SK-N-SH (cell line): ENCODE results near the gene TTC39A. TPM values are rescaled to one million over a fixed set of nuclear protein-coding genes. Genes with fewer than 3 reads are reported as not detected.

Source experiments
- CTCF ChIA-PET: fragments of 300-600, 350-600 bp; formaldehyde crosslinking; extraction: SDS; loops from one replicate; lab custom pipeline; 2021; lab: Yijun Ruan, JAX
- POLR2A ChIA-PET: fragments of 350-600 bp; sonication (Branson Sonifier 250); formaldehyde crosslinking; extraction: SDS; loops from one replicate; lab custom pipeline; 2020; ENCODE audit warnings: antibody characterized with exemption, inconsistent platforms; lab: Yijun Ruan, JAX
- DNase-seq: peaks from one replicate; pipeline ENCODE4 v3.0.0; 2012
- H2AFZ ChIP-seq: fragments of 200-600 bp; sonication (generic); 2 replicates; pipeline ENCODE4 v1.8.1; 2016; ENCODE audit warnings: antibody characterized with exemption, mild to moderate bottlenecking, low read depth
- H3F3A ChIP-seq: fragments of 200-600 bp; sonication (generic); replicated peaks from 2 replicates; pipeline ENCODE3; 2016; ENCODE audit warnings: antibody characterized with exemption, mild to moderate bottlenecking; ENCODE audit not compliant: insufficient read depth
- H3K27ac ChIP-seq, 2 experiments: fragments of 200-500 bp in 1 of 2; fragments of 200-600 bp in 1 of 2; sonication (Bioruptor generic) in 1 of 2; sonication (generic), shearing (Covaris generic) in 1 of 2; 2 replicates each; pipeline versions ENCODE4 v1.5.1 to v1.6.1; 2014 to 2016; ENCODE audit warnings: low read depth in 2 of 2, inconsistent platforms in 1 of 2, low read length in 1 of 2, mild to moderate bottlenecking in 1 of 2, mixed read lengths in 1 of 2
- H3K27me3 ChIP-seq: fragments of 200-600 bp; sonication (generic), shearing (Covaris generic); 2 replicates; pipeline ENCODE4 v1.6.1; 2016; ENCODE audit warnings: mixed run types; ENCODE audit not compliant: insufficient read depth
- H3K36me3 ChIP-seq, 2 experiments: fragments of 200-500 bp in 1 of 2; fragments of 200-600 bp in 1 of 2; sonication (Bioruptor generic) in 1 of 2; sonication (generic) in 1 of 2; replicated peaks in 1 of 2; 2 replicates each; pipeline versions ENCODE3 to v1.5.1; 2014 to 2016; ENCODE audit warnings: low read length in 1 of 2, mild to moderate bottlenecking in 1 of 2; ENCODE audit not compliant: insufficient read depth in 2 of 2, control insufficient read depth in 1 of 2
- H3K4me1 ChIP-seq, 2 experiments: fragments of 200-500 bp in 1 of 2; fragments of 200-600 bp in 1 of 2; sonication (Bioruptor generic) in 1 of 2; sonication (generic), shearing (Covaris generic) in 1 of 2; 2 replicates each; pipeline versions ENCODE4 v1.5.1 to v1.6.1; 2014 to 2016; ENCODE audit warnings: low read depth in 1 of 2, low read length in 1 of 2, mixed run types in 1 of 2; ENCODE audit not compliant: insufficient read depth in 2 of 2, control insufficient read depth in 1 of 2
- H3K4me2 ChIP-seq: fragments of 200-600 bp; sonication (generic), shearing (Covaris generic); 2 replicates; pipeline ENCODE4 v1.6.1; 2017; ENCODE audit warnings: mixed run types
- H3K4me3 ChIP-seq, 2 experiments: fragments of 200-500 bp in 1 of 2; fragments of 200-600 bp in 1 of 2; sonication (Bioruptor generic) in 1 of 2; sonication (generic), shearing (Covaris generic) in 1 of 2; 2 replicates each; pipeline versions ENCODE4 v1.5.1 to v1.8.1; 2014 to 2016; ENCODE audit warnings: low read depth in 2 of 2, inconsistent platforms in 1 of 2, low read length in 1 of 2, mild to moderate bottlenecking in 1 of 2, mixed read lengths in 1 of 2, moderate library complexity in 1 of 2
- H3K79me2 ChIP-seq: fragments of 200-600 bp; sonication (generic); 2 replicates; pipeline ENCODE4 v1.8.1; 2017; ENCODE audit warnings: mild to moderate bottlenecking; ENCODE audit not compliant: insufficient read depth
- H3K9ac ChIP-seq: fragments of 200-600 bp; sonication (generic); 2 replicates; pipeline ENCODE4 v1.6.1; 2017; ENCODE audit warnings: mixed run types
- H3K9me2 ChIP-seq: fragments of 200-600 bp; sonication (generic); 2 replicates; pipeline ENCODE4 v1.6.1; 2017; ENCODE audit warnings: mixed run types
- H3K9me3 ChIP-seq: fragments of 200-600 bp; sonication (generic); 2 replicates; pipeline ENCODE4 v1.6.1; 2017; ENCODE audit warnings: mixed run types, mild to moderate bottlenecking, moderate library complexity
- H4K20me1 ChIP-seq: fragments of 200-600 bp; sonication (generic); 2 replicates; pipeline ENCODE4 v1.6.1; 2017; ENCODE audit warnings: mild to moderate bottlenecking, mixed run types; ENCODE audit not compliant: insufficient read depth
- CHD2 ChIP-seq: fragments of 150-350 bp; IDR thresholded peaks from 2 replicates; pipeline ENCODE4 v1.6.1; 2018; ENCODE audit warnings: low read length; ENCODE audit not compliant: partially characterized antibody
- EP300 ChIP-seq, 2 experiments: IDR thresholded peaks; 2 replicates each; pipeline versions ENCODE4 v1.4.0 to v1.6.1; 2012; ENCODE audit warnings: borderline replicate concordance in 1 of 2, low read depth in 1 of 2, low read length in 1 of 2
- FOXJ3 ChIP-seq: sonication (generic); formaldehyde crosslinking; IDR thresholded peaks from 2 replicates; pipeline ENCODE4 v1.5.1; 2020; ENCODE audit warnings: mild to moderate bottlenecking, missing genetic modification reagents
- GABPA ChIP-seq: IDR thresholded peaks from 2 replicates; pipeline ENCODE4 v1.4.0; 2012; ENCODE audit warnings: low read depth, mild to moderate bottlenecking
- IRF3 ChIP-seq: fragments of 150-350 bp; IDR thresholded peaks from 2 replicates; pipeline ENCODE4 v1.6.1; 2016; ENCODE audit warnings: mild to moderate bottlenecking, low read depth, low read length
- JUND ChIP-seq: IDR thresholded peaks from 2 replicates; pipeline ENCODE4 v1.4.0; 2012
- NFIC ChIP-seq: IDR thresholded peaks from 2 replicates; pipeline ENCODE4 v1.4.0; 2012; ENCODE audit warnings: borderline replicate concordance
- NRF1 ChIP-seq: IDR thresholded peaks from 2 replicates; pipeline ENCODE4 v1.6.1; 2012; ENCODE audit warnings: low read depth, mild to moderate bottlenecking, low read length
- POLR2AphosphoS5 ChIP-seq: IDR thresholded peaks from 2 replicates; pipeline ENCODE4 v1.6.1; 2012; ENCODE audit warnings: low read depth, low read length
- RXRA ChIP-seq: IDR thresholded peaks from 2 replicates; pipeline ENCODE4 v1.4.0; 2012; ENCODE audit warnings: low read depth, mild to moderate bottlenecking, borderline replicate concordance
- SMC3 ChIP-seq: IDR thresholded peaks from 2 replicates; pipeline ENCODE4 v1.6.1; 2012; ENCODE audit warnings: low read depth, low read length, improper control_type of control experiment
- TAF1 ChIP-seq: IDR thresholded peaks from 2 replicates; pipeline ENCODE4 v1.6.1; 2012; ENCODE audit warnings: low read depth, mild to moderate bottlenecking, low read length, moderate library complexity, borderline replicate concordance
- TCF12 ChIP-seq: IDR thresholded peaks from 2 replicates; pipeline ENCODE4 v1.4.0; 2012
- TEAD4 ChIP-seq: IDR thresholded peaks from 2 replicates; pipeline ENCODE4 v1.4.0; 2012; ENCODE audit warnings: mild to moderate bottlenecking, borderline replicate concordance; ENCODE audit not compliant: insufficient read depth
- YY1 ChIP-seq: IDR thresholded peaks from 2 replicates; pipeline ENCODE4 v1.4.0; 2012; ENCODE audit warnings: low read depth, mild to moderate bottlenecking
- WGBS: methylation state at CpG from one replicate; pipeline ENCODE4 v1.1.6; 2017; ENCODE audit warnings: low lambda C conversion rate; 5-methylcytosine and 5-hydroxymethylcytosine counted together
- polyA plus RNA-seq, 3 experiments: library from polyadenylated mRNA; depleted of rRNA; stranded (reverse); fragments of >200 nt; gene quantifications; 2 replicates each; pipeline ENCODE4 v1.2.3, GENCODE V29; 2012
- TF ChIP-seq, protein P1 (sequence below): fragments of 150-350 bp; IDR thresholded peaks from 2 replicates; pipeline ENCODE4 v1.6.1; 2017; ENCODE audit warnings: antibody characterized with exemption, low read length, low read depth, borderline replicate concordance
- TF ChIP-seq, protein P2 (sequence below): IDR thresholded peaks from 2 replicates; pipeline ENCODE4 v1.6.1; 2012; ENCODE audit warnings: mild to moderate bottlenecking, low read depth, low read length, moderate library complexity

Gene TTC39A
- polyA plus RNA-seq, 1 of the 3 experiments (the other 2 are of a cell fraction), result 0.97 TPM

GRCh38 chr1:51311826-51312225, 18.5 kb downstream of the TTC39A start (continued):
- TF ChIP-seq YY1 (no peak), NFIC (no peak), TEAD4 (no peak), RXRA (no peak), JUND (no peak), CHD2 (no peak)

- Histone ChIP-seq H4K20me1 (no peaks in the 10 kb centered on the region), H3K79me2 (no peaks in the 10 kb centered on the region), H2AFZ (no peak overlapping the region), H3K4me1 (peaks cover 0 to 10% of the 10 kb centered on the region in 2 experiments; a peak in 2 of 4 replicates)
- TF ChIP-seq EP300 (IDR thresholded peaks at IDR 0.05; ENCODE audit: borderline replicate concordance in 1 of 2, low read depth in 1 of 2, low read length in 1 of 2) (no peak), SMC3 (no peak), POLR2AphosphoS5 (no peak), TEAD4 (no peak), TAF1 (no peak), IRF3 (no peak), RXRA (no peak), YY1 (no peak), JUND (no peak), NRF1 (no peak), TCF12 (no peak), FOXJ3 (no peak), GABPA (no peak)
- TF ChIP-seq, protein P1, sequence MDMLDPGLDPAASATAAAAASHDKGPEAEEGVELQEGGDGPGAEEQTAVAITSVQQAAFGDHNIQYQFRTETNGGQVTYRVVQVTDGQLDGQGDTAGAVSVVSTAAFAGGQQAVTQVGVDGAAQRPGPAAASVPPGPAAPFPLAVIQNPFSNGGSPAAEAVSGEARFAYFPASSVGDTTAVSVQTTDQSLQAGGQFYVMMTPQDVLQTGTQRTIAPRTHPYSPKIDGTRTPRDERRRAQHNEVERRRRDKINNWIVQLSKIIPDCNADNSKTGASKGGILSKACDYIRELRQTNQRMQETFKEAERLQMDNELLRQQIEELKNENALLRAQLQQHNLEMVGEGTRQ, result no peak
- TF ChIP-seq, protein P2, sequence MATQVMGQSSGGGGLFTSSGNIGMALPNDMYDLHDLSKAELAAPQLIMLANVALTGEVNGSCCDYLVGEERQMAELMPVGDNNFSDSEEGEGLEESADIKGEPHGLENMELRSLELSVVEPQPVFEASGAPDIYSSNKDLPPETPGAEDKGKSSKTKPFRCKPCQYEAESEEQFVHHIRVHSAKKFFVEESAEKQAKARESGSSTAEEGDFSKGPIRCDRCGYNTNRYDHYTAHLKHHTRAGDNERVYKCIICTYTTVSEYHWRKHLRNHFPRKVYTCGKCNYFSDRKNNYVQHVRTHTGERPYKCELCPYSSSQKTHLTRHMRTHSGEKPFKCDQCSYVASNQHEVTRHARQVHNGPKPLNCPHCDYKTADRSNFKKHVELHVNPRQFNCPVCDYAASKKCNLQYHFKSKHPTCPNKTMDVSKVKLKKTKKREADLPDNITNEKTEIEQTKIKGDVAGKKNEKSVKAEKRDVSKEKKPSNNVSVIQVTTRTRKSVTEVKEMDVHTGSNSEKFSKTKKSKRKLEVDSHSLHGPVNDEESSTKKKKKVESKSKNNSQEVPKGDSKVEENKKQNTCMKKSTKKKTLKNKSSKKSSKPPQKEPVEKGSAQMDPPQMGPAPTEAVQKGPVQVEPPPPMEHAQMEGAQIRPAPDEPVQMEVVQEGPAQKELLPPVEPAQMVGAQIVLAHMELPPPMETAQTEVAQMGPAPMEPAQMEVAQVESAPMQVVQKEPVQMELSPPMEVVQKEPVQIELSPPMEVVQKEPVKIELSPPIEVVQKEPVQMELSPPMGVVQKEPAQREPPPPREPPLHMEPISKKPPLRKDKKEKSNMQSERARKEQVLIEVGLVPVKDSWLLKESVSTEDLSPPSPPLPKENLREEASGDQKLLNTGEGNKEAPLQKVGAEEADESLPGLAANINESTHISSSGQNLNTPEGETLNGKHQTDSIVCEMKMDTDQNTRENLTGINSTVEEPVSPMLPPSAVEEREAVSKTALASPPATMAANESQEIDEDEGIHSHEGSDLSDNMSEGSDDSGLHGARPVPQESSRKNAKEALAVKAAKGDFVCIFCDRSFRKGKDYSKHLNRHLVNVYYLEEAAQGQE, result no peak
- TF ChIP-seq, all 33 proteins: peak for 0
- POLR2A ChIA-PET, result no interaction called here
- no peak overlapping the region for H3K4me3 ChIP-seq
- no peaks in the 10 kb centered on the region for H3F3A ChIP-seq
- H3K27me3 ChIP-seq, result no peaks in the 10 kb centered on the region
- H3K36me3 ChIP-seq, result no peaks in the 10 kb centered on the region
- CTCF ChIA-PET, result interaction anchor here (2.9 kb wide), 1 partner anchor 15 kb away, joined by 11 read pairs; no protein-coding TSS in a partner anchor
- no peak for DNase-seq
- no peak overlapping the region for H3K9ac ChIP-seq
- no peak overlapping the region for H3K27ac ChIP-seq
- H3K4me2 ChIP-seq, result no peak overlapping the region
- H3K9me3 ChIP-seq, result no peaks in the 10 kb centered on the region
- H3K9me2 ChIP-seq, result no peaks in the 10 kb centered on the region
- 86% methylated on average over 9 of the region's 15 CpGs for WGBS
Observed at GRCh38 chr1:51310871-51311613, 19.3 kb downstream of the TTC39A start.
